ENCODE measurements around the gene SYMPK.

SYMPK gene

GRCh38 chr19:45767410-45767880 lies 95.5 kb downstream of the SYMPK start (continued):
- no peak for TF ChIP-seq HOXA7 (CRISPR knock-in tag; IDR thresholded peaks at IDR 0.05; ENCODE audit: borderline replicate concordance)
- TF ChIP-seq TSHZ1 (tag by site-specific recombination; IDR thresholded peaks at IDR 0.05; ENCODE audit: borderline replicate concordance), result no peak
- TF ChIP-seq MYNN (tag by site-specific recombination; IDR thresholded peaks at IDR 0.05; ENCODE audit: borderline replicate concordance), result no peak
- no peak for TF ChIP-seq ZNF350 (tag by site-specific recombination; IDR thresholded peaks at IDR 0.05)
- peak; percentile 54; the same call in 1 of the 2 replicates for TF ChIP-seq KLF10 (tag by site-specific recombination; IDR thresholded peaks at IDR 0.05)
- TF ChIP-seq ZNF114 (tag by site-specific recombination; IDR thresholded peaks at IDR 0.05), result no peak
- no peak for TF ChIP-seq ZNF514 (tag by site-specific recombination; IDR thresholded peaks at IDR 0.05)
- TF ChIP-seq REPIN1 (tag by site-specific recombination; IDR thresholded peaks at IDR 0.05; ENCODE audit: low read depth), result no peak
- TF ChIP-seq ZNF221 (tag by site-specific recombination; IDR thresholded peaks at IDR 0.05; ENCODE audit: borderline replicate concordance), result no peak
- TF ChIP-seq SALL2 (tag by site-specific recombination; IDR thresholded peaks at IDR 0.05; ENCODE audit: borderline replicate concordance), result no peak

GRCh38 chr19:45766869-45767346 lies 96.0 kb downstream of the SYMPK start:
- Histone ChIP-seq H3K9me3 (ENCODE audit: control insufficient read depth, insufficient read depth, low read depth, low read length) (no peaks in the 10 kb centered on the region), H3K27ac (ENCODE audit: extremely low read depth, low read depth, low read length) (peak overlapping the region; percentile 98), H3K36me3 (ENCODE audit: control insufficient read depth in 2 of 2, insufficient read depth in 1 of 2, low read length in 2 of 2) (peaks cover 0 to 7% of the 10 kb centered on the region in 2 experiments; a peak in 2 of 3 replicates), H3K4me1 (ENCODE audit: control insufficient read depth, insufficient read depth, low read length) (peaks cover 25% of the 10 kb centered on the region), H3K4me3 (ENCODE audit: low read depth, low read length) (peak overlapping the region; percentile 70)
- ChIA-PET CTCF (interaction anchor here (0.7 to 2.8 kb wide), 5 partner anchors 37 to 96 kb away, joined by 3 to 37 read pairs (median 6); partner anchors contain the start of genes QPCTL and SNRPD2), POLR2A (interaction anchor here (0.6 to 7.2 kb wide), 11 partner anchors 10 to 78 kb away, joined by 3 to 133 read pairs (median 10); partner anchors contain the start of genes FBXO46, QPCTL and SNRPD2)
- TF ChIP-seq GLIS1 (tag by site-specific recombination; IDR thresholded peaks at IDR 0.05) (peak; percentile 75), ZNF16 (tag by site-specific recombination; IDR thresholded peaks at IDR 0.05; ENCODE audit: low read depth) (no peak), ZXDB (tag by site-specific recombination; IDR thresholded peaks at IDR 0.05) (no peak), OVOL3 (tag by site-specific recombination; IDR thresholded peaks at IDR 0.05) (no peak), REST (tag by site-specific recombination; IDR thresholded peaks at IDR 0.05) (no peak), SETDB1 (IDR thresholded peaks at IDR 0.05; ENCODE audit: insufficient read length, low read length) (no peak), ZIC2 (tag by site-specific recombination; IDR thresholded peaks at IDR 0.05) (peak; percentile 56), KLF10 (tag by site-specific recombination; IDR thresholded peaks at IDR 0.05) (no peak)

Measured in HEK293 (cell line).